Breast epithelium (tissue), 4 donors: ENCODE results near the gene ABRAXAS1. TPM values are rescaled to one million over a fixed set of nuclear protein-coding genes. Genes with fewer than 3 reads are reported as not detected.

ENCODE experiments used
- DNase-seq, 2 donors: peaks; one replicate each; pipeline ENCODE4 v3.0.0-alpha.2; 2019; ENCODE audit warnings: low spot score in 2 of 2
- H3K27ac ChIP-seq, 2 donors: fragments of 200-600 bp; sonication (generic) in 1 of 2; one replicate each; pipeline ENCODE4 v1.5.1; 2016 to 2019; ENCODE audit warnings: mild to moderate bottlenecking in 1 of 2
- H3K27me3 ChIP-seq, 2 donors: fragments of 200-600 bp; sonication (generic) in 1 of 2; one replicate each; pipeline versions ENCODE4 v1.5.1 to v1.6.0; 2017 to 2019; ENCODE audit warnings: control low read depth in 1 of 2, mild to moderate bottlenecking in 1 of 2
- H3K36me3 ChIP-seq: fragments of 200-600 bp; one replicate; pipeline ENCODE4 v1.5.1; 2019
- H3K4me1 ChIP-seq, 2 donors: fragments of 200-600 bp; sonication (generic); one replicate each; pipeline ENCODE4 v1.5.1; 2016 to 2019; ENCODE audit warnings: control low read depth in 1 of 2
- H3K4me3 ChIP-seq, 3 donors: fragments of 200-600 bp; sonication (generic); 1 replicate in 2 of 3; 2 replicates in 1 of 3; pipeline ENCODE4 v1.5.1; 2016 to 2019; ENCODE audit warnings: mild to moderate bottlenecking in 3 of 3, moderate library complexity in 2 of 3
- H3K9me3 ChIP-seq, 2 donors: fragments of 200-600 bp; sonication (generic) in 1 of 2; one replicate each; pipeline ENCODE4 v1.5.1; 2016 to 2019; ENCODE audit warnings: control low read depth in 1 of 2
- CTCF ChIP-seq, 3 donors: fragments of 450-650 bp; IDR thresholded peaks; one replicate each; pipeline ENCODE4 v1.5.1; 2016 to 2017; ENCODE audit warnings: antibody characterized with exemption in 3 of 3, mild to moderate bottlenecking in 3 of 3, moderate library complexity in 3 of 3
- POLR2A ChIP-seq: fragments of 450-650 bp; IDR thresholded peaks from one replicate; pipeline ENCODE4 v1.6.1; 2016; ENCODE audit warnings: antibody characterized with exemption, mild to moderate bottlenecking, moderate library complexity
- POLR2AphosphoS5 ChIP-seq, 3 donors: sonication (generic); formaldehyde crosslinking; IDR thresholded peaks; one replicate each; pipeline ENCODE4 v1.6.1; 2017; ENCODE audit warnings: antibody characterized with exemption in 3 of 3
- intact Hi-C: fragments of 100-400 bp; cut with DNase I; formaldehyde crosslinking; loops from one replicate; pipeline ENCODE4 v1.15.1; 2023; ENCODE audit warnings: low total_unique reads
- total RNA-seq, 3 donors: library from RNA; depleted of rRNA; stranded (reverse); fragments of >200 nt; gene quantifications; one replicate each; pipeline ENCODE4 v1.1.0, GENCODE V29; 2016

The ABRAXAS1 gene
- total RNA-seq, 3 donors from 2014 or later = 13.8 to 17.4 (median 15.4) TPM

- Histone ChIP-seq H3K4me3 (no peak overlapping the region), H3K27me3 (no peaks in the 10 kb centered on the region), H3K36me3 (no peaks in the 10 kb centered on the region), H3K9me3 (no peaks in the 10 kb centered on the region), H3K27ac (no peak overlapping the region), H3K4me1 (no peaks in the 10 kb centered on the region)
- intact Hi-C loops = no loop called here
- TF ChIP-seq POLR2AphosphoS5 (IDR thresholded peaks at IDR 0.05) (no peak), CTCF (IDR thresholded peaks at IDR 0.05) (no peak), POLR2A (no peak)
- no peak for DNase-seq
Measured at GRCh38 chr4:83440148-83440814, 44.6 kb downstream of the ABRAXAS1 start.

- intact Hi-C loops = no loop called here
- Histone ChIP-seq H3K4me1 (no peaks in the 10 kb centered on the region), H3K27me3 (no peaks in the 10 kb centered on the region), H3K36me3 (no peaks in the 10 kb centered on the region), H3K9me3 (no peaks in the 10 kb centered on the region), H3K4me3 (no peak overlapping the region), H3K27ac (no peak overlapping the region)
- DNase-seq = no peak
- TF ChIP-seq CTCF (IDR thresholded peaks at IDR 0.05) = no peak
- TF ChIP-seq POLR2A = no peak
- TF ChIP-seq POLR2AphosphoS5 (IDR thresholded peaks at IDR 0.05) = no peak
Measured at GRCh38 chr4:83438719-83439118, 46.2 kb downstream of the ABRAXAS1 start.

- no peaks in the 10 kb centered on the region for H3K27me3 ChIP-seq
- H3K4me3 ChIP-seq = no peak overlapping the region
- TF ChIP-seq POLR2AphosphoS5 (IDR thresholded peaks at IDR 0.05) (no peak), POLR2A (no peak), CTCF (IDR thresholded peaks at IDR 0.05) (no peak)
- DNase-seq = no peak
- no peaks in the 10 kb centered on the region for H3K9me3 ChIP-seq
- no peak overlapping the region for H3K27ac ChIP-seq
- intact Hi-C loops = no loop called here
- H3K4me1 ChIP-seq = no peaks in the 10 kb centered on the region
- no peaks in the 10 kb centered on the region for H3K36me3 ChIP-seq
Measured at GRCh38 chr4:83436680-83437079, 48.2 kb downstream of the ABRAXAS1 start.

- no peak for DNase-seq
- Histone ChIP-seq H3K36me3 (no peaks in the 10 kb centered on the region), H3K27me3 (no peaks in the 10 kb centered on the region), H3K4me3 (no peak overlapping the region), H3K27ac (no peak overlapping the region), H3K4me1 (no peaks in the 10 kb centered on the region), H3K9me3 (no peaks in the 10 kb centered on the region)
- TF ChIP-seq CTCF (IDR thresholded peaks at IDR 0.05) (no peak), POLR2A (no peak), POLR2AphosphoS5 (IDR thresholded peaks at IDR 0.05) (no peak)
- intact Hi-C loops = no loop called here
Measured at GRCh38 chr4:83431200-83431599, 53.7 kb downstream of the ABRAXAS1 start.

GRCh38 chr4:83418211-83418610 is 66.7 kb downstream of the ABRAXAS1 start:
- Histone ChIP-seq H3K4me3 (no peak overlapping the region), H3K36me3 (no peaks in the 10 kb centered on the region), H3K4me1 (no peaks in the 10 kb centered on the region), H3K27ac (no peak overlapping the region), H3K27me3 (no peaks in the 10 kb centered on the region), H3K9me3 (no peaks in the 10 kb centered on the region)
- TF ChIP-seq POLR2AphosphoS5 (IDR thresholded peaks at IDR 0.05) (no peak), CTCF (IDR thresholded peaks at IDR 0.05) (no peak), POLR2A (no peak)
- intact Hi-C loops = no loop called here
- DNase-seq = no peak
